RWPE2 (cell line): ENCODE data around the gene TP53I13.
A peak's percentile ranks its signal among the peaks of the same experiment; 100 is the strongest.

Source experiments
- ATAC-seq: fragments of 200-7000 bp; cut with Tn5 transposase; 3 replicates; pipeline ENCODE4 v1.9.1; 2021; ENCODE audit warnings: low read depth
- DNase-seq: peaks from one replicate; pipeline ENCODE4 v3.0.0-alpha.2; 2020; ENCODE audit warnings: low spot score
- H3K27ac ChIP-seq: fragments of 450-650 bp; 2 replicates; pipeline ENCODE4 v1.5.1; 2017; ENCODE audit warnings: mild to moderate bottlenecking; ENCODE audit not compliant: poor library complexity, severe bottlenecking
- H3K27me3 ChIP-seq: fragments of 250-450 bp; sonication (Bioruptor Pico); 2 replicates; pipeline ENCODE4 v1.5.1; 2021; ENCODE audit warnings: mild to moderate bottlenecking, moderate library complexity; ENCODE audit not compliant: insufficient read depth, poor library complexity, severe bottlenecking
- H3K36me3 ChIP-seq: fragments of 250-450 bp; sonication (Bioruptor Pico); 2 replicates; pipeline ENCODE4 v1.5.1; 2020; ENCODE audit warnings: low read depth, mild to moderate bottlenecking, moderate library complexity
- H3K4me1 ChIP-seq: fragments of 250-450 bp; sonication (Bioruptor Pico); 2 replicates; pipeline ENCODE4 v1.5.1; 2021; ENCODE audit warnings: mild to moderate bottlenecking, moderate library complexity; ENCODE audit not compliant: insufficient read depth, poor library complexity, severe bottlenecking
- H3K4me3 ChIP-seq: fragments of 250-450 bp; sonication (Bioruptor Pico); 2 replicates; pipeline ENCODE4 v1.5.1; 2021; ENCODE audit warnings: mild to moderate bottlenecking, moderate library complexity; ENCODE audit not compliant: severe bottlenecking
- H3K9me3 ChIP-seq: fragments of 250-450 bp; sonication (Bioruptor Pico); 2 replicates; pipeline ENCODE4 v1.5.1; 2021; ENCODE audit warnings: mild to moderate bottlenecking, moderate library complexity; ENCODE audit not compliant: severe bottlenecking
- CTCF ChIP-seq: fragments of 450-650 bp; IDR thresholded peaks from one replicate; pipeline ENCODE4 v1.5.1; 2017; ENCODE audit warnings: mild to moderate bottlenecking, moderate library complexity; ENCODE audit not compliant: poor library complexity, severe bottlenecking

The TP53I13 gene

GRCh38 chr17:29573871-29574731 lies 5.6 kb downstream of the TP53I13 start:
- Histone ChIP-seq H3K36me3 (peaks cover 56% of the 10 kb centered on the region), H3K27ac (no peak overlapping the region), H3K9me3 (no peaks in the 10 kb centered on the region), H3K4me3 (no peak overlapping the region), H3K27me3 (no peaks in the 10 kb centered on the region), H3K4me1 (peaks cover 3% of the 10 kb centered on the region)
- no peak for ATAC-seq
- DNase-seq = peak; percentile 49
- no peak for TF ChIP-seq CTCF

- no peak for TF ChIP-seq CTCF
- no peaks in the 10 kb centered on the region for H3K9me3 ChIP-seq
- H3K4me1 ChIP-seq = no peaks in the 10 kb centered on the region
- DNase-seq = no peak
- H3K36me3 ChIP-seq = peaks cover 64% of the 10 kb centered on the region
- no peak for ATAC-seq
- H3K27me3 ChIP-seq = no peaks in the 10 kb centered on the region
- no peak overlapping the region for H3K4me3 ChIP-seq
- H3K27ac ChIP-seq = no peak overlapping the region
Observed at GRCh38 chr17:29574732-29575510, 6.4 kb downstream of the TP53I13 start.

GRCh38 chr17:29575511-29576213 lies 7.2 kb downstream of the TP53I13 start:
- H3K27ac ChIP-seq = no peak overlapping the region
- DNase-seq (no peak), ATAC-seq (no peak)
- no peak overlapping the region for H3K4me3 ChIP-seq
- TF ChIP-seq CTCF = no peak
- no peaks in the 10 kb centered on the region for H3K27me3 ChIP-seq
- H3K4me1 ChIP-seq = no peaks in the 10 kb centered on the region
- H3K36me3 ChIP-seq = peaks cover 71% of the 10 kb centered on the region
- no peaks in the 10 kb centered on the region for H3K9me3 ChIP-seq

- peaks cover 79% of the 10 kb centered on the region for H3K36me3 ChIP-seq
Observed at GRCh38 chr17:29576214-29577000, 7.9 kb downstream of the TP53I13 start.

More at GRCh38 chr17:29576214-29577000, 7.9 kb downstream of the TP53I13 start:
- no peak for ATAC-seq
- no peak overlapping the region for H3K4me3 ChIP-seq
- H3K9me3 ChIP-seq = no peaks in the 10 kb centered on the region
- no peaks in the 10 kb centered on the region for H3K27me3 ChIP-seq
- DNase-seq = no peak
- no peak overlapping the region for H3K27ac ChIP-seq
- no peak for TF ChIP-seq CTCF
- H3K4me1 ChIP-seq = no peaks in the 10 kb centered on the region
